CD1c-positive myeloid dendritic cell (primary cell): ENCODE measurements around the gene DYNC1I1.
A peak's percentile ranks its signal among the peaks of the same experiment; 100 is the strongest.
"Not testable (repeated sequence)": the region's sequence is repeated elsewhere in the genome, so short reads cannot be mapped to it uniquely, and the experiment has no call there.

Source experiments
- DNase-seq: peaks from one replicate; pipeline ENCODE4 v3.0.0-alpha.2; 2016; ENCODE audit errors: extremely low spot score

DYNC1I1 gene

DNA sequence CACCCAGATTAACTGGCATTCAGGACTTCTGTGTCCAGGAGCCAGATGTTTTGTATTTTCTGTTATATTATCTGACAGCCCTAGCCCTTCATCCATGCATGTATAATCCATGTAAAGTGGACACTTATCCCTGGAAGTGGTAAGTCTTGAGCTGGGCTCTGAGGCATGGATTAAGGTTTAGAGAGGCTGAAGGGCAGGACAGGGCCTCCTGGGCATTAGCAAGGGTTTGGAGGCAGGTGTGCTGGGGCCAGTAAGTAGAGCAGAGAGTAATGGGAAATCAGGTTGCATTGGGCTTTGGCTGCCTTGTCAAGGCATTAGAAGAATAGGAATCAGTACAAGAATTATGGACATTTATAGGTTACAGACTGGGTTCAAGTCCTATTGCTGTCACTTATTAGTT lies 138.0 kb downstream of the DYNC1I1 start:
- DNase-seq = no peak

DNA sequence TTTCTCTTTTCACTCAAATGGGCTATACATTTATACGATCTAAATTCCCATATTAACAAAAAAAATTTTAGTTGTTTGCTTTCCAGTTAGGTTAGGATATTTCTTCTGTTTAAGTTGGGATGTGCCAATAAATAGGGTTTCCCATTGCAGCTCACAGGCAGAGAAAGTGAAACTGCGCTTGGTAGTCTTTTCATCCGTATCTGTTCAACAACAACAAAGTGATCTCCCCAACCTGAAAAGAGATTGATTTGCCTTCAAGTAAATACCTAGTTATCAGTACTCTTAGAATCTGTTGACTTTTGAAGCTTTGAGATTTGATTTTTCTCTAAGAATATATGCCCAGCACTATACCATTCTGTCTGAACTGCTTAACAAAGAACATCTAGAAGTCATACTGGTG lies 143.4 kb downstream of the DYNC1I1 start:
- DNase-seq = no peak

DNA sequence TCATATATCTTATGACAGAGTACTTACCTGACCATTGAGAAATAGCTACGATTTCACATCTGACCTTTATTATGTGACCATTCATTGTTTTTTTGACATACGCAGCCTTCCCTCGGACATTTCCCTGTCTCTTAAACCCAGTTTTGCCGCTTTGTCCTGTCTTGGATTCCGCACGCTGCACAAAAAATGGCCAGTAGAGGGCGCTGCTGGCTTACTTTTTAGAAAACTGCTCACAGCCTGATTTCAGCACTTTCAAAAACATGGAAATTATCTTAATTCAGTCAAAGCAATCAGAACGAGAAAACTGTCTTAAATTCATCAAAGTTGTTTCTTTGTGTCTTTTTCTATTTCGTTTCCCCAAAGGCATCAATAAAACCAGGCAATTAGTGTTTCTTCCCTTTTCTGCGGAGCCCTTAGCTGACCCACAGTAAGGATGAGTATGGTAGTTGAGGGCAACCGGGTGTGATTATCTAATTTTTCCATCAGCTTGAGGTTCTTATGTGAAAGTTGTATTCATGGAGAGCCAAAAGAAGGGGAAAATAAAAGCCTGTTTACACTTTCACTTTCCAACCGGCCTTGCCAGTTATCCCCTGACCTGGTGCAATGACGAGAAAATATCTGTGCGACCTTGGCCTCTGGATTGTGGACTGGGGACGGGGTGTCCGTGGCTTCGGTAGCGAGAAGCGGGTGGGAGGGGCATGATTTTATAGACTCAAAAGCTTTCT lies 144.4 kb downstream of the DYNC1I1 start:
- DNase-seq = peak; percentile 82

DNA sequence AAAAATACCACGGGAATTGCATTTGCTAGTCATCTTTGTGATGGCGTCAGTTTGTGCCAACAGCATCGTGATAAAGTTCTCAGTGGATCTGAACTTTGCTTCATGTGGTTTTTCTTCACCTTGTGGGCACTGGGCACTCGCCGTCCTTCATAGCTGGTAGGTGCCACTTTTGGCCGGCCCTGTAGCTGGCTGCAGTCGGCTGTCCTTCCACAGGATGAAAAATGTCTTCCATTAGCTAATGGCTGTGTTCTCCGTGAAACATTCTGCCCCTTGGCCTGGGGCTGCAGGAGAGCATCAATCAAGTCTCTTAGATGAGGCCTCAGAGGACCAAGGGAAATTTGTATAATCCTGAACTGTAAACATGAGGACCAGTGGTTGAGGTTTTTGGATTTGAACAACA lies 145.3 kb downstream of the DYNC1I1 start:
- no peak for DNase-seq

DNA sequence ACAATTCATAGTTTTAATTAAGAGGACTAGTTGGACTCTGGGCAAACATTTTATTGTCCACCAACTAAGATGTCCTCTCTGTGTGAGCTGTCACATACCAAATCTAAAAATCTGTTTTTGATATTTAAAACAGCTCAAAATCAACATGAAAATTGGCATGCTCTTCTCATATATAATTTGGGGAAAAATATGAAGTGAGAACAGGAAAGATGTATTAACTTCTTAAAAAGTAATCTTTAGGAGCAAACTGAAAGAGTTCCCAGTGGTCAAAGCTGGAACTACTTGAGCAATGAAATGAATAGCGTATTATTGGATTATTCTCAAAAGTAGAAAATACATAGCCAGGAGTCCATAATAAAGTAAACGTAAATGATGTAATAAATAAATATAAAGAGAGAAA lies 147.2 kb downstream of the DYNC1I1 start:
- DNase-seq = no peak

DNA sequence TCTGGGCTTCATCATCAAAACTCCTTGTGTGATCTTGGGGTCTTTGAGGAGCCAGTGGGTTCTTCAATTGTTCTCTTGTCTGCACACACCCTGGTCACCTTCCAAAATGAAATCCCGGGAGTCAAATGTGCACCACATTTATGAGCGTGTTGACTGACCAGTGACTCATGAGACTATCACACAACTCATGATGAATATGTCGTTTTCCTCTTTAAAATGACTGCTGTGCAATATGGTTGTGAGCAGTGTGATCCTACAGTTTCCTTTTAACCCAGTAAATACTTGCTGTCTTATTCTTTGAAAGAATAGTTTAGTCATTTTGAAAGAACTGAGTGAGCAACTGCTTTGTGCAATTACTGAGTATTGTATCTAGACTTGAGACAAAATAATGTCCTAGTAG lies 149.2 kb downstream of the DYNC1I1 start:
- DNase-seq = no peak

DNA sequence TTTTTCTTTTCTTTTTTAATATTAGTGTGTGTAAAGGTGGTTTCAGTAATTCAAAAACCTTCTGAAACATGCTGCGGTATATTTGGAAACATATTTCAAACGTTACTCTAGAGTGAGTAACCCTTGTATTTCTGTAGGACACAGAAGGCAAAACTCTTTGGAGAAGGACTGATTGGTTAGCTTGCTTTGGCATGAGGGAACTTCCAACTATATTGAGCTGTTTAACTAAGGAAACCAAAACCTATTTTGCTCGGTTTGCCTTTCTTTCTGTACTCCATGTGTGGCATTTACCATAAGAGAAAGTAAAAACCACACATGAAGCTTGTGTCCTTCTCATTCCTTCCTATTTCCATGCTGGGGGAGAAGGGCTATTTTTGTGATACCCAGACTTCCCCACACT lies 149.8 kb downstream of the DYNC1I1 start:
- no peak for DNase-seq

DNA sequence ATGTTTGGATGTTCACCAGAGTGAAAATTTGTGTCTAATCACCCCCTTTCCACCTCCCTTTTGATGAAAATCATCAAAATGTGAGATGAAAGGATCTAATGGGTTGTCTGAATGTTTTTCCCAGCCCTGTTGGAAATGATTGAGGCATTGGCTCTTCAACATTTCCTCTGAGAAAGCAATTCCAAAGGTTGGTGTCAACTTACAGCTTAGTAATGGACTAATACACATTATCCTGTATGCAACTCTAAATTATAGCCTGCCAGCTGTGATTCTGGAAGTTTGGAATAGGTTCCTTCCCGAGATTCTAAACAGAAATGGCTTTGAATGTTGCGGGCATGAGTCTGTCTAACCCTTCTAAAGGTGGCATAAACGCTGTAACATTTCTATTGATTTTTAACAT lies 152.9 kb downstream of the DYNC1I1 start:
- DNase-seq = no peak

DNA sequence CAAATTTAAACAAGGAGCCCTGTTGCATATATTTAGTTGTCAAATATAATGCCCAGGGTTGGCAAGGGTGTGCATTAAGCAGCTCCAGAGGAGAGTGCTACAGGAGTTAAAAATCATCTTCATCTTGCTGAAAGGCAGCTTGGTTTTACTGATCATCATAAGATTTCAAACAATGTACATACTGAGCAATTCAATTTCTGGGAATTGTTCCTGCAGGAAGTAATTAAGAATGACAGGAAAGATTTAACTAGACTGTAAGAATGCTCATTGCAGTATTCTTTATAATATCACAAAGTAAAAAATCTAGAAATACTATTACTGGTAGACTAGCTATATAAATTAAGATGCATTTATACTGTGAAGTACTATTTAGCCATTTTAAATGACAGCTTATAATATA lies 153.6 kb downstream of the DYNC1I1 start:
- no peak for DNase-seq

DNA sequence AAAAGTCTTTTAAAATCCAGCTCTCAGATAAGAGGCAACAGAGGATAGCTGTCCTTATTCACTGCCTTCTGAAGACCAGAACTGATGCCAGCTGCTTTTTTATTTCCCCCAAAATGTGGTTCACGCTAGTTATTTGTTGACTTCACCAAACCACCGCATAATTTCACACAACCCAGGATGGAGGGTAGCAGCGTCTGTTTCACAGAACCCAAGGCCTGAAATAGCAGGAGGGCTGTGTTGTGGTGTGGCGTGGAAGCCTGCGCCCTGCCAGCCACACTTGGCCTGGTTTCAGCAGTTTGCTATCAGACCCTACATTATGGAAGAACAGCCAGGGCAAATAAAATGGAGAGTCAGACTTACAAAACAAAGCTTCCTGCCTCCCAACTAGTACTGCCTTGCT lies 155.4 kb downstream of the DYNC1I1 start:
- no peak for DNase-seq

DNA sequence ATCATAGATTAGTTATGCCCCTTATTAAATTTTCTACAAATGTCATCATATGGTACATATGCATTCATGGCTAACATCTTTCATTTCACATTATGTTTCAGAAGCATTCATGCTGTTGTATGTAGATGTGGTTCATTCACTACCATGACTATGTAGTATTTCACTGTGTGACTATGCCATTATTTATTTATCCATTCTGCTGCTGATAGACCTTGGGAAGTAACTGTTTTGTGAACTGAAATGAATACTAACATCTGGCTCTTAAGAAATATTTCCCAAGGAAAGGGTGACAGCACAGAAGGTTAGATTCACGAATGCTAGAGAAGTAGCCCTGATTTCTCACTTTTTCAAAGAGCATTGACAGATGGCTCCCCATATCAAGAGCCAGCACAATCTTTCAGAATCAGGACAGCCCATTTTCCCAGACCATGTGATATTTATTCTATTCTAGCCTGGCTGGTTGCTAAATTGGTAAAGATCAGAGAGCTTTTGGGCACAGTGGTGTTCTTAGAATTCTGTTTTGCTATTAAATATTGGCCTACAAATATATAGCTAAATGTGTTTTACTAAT lies 157.4 kb downstream of the DYNC1I1 start:
- DNase-seq = no peak

DNA sequence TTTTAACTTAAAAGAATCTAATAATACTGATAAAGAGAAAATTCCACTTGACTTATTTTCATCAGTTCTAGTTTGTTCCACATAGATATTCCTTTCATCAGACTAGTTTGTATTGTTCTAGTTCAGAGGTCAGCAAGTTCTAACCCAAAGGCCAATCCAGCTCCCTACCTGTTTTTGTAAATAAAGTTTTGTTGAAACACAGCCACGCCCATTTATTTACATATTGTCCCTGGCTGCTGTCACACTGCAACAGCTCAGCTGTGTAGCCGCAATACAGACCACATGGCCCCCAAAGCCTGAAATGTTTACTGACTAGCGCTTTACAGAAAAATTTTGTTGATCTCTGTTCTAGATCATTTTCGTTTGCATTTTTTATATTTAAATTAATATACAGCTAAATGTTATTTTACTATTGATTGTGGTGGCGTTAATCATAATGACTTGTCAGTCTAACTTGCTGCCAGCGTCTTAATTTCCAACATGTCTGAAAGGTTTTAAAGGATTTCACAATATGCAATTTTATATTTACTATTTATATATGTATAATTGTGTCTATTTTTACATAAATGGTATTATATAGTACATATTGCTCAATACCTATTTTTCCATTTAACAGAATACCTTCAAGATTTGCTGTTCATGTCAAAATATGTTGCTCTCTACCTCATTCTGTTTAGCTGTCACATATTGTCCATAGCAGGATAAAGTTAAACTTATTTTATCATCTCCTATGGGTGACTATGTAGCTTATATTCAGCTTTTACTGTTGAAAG lies 159.3 kb downstream of the DYNC1I1 start:
- DNase-seq = no peak

DNA sequence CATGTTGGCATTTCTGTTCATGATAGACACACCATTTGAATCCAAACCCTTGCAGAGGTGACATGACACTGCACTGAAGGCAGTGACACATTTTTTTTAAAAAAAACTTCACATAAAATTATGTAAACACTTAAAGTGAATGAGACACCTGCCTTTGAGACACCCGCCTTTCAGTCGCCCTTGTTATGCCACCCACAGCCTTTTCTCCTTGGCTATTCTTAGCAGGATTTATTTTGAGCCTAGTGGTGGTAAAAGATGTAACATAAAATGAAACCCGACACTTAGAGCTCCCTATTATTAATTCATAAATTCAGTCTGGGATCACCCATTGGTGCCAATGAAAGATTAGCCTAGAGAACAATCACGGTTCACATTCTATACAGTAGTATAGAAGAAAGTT lies 161.3 kb downstream of the DYNC1I1 start:
- DNase-seq = no peak

DNA sequence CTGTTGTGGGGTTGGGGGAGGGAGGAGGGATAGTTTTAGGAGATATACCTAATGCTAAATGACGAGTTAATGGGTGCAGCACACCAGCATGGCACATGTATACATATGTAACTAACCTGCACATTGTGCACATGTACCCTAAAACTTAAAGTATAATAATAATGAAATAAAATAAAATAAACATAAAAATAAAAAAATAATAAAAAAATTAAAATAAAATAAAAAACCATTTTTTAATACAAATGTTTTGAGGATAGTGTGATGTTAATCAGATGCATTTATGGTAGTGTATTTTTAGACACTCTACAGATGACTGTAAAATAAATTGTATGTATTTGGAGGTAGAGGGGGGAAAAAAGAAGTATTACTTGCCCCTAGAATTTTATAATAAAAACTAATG lies 172.5 kb downstream of the DYNC1I1 start:
- not testable (repeated sequence) for DNase-seq

DNA sequence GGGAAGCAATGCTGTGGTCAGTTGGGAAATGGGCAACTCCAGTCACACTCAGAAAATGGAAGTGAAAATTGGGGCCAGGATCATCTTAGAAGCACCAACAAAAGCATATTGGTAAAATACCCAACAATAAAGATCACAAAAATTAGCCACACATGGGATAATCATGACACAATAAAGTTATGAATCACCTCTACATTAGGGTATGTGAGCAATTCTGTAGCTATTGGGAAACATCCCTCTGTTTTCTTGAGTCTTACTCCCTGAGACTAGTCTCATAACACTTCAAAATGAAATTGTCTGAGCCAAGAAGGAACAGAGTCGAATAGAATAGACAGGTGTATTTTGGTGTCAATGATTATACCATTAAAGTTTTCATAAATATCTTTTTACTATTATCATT lies 178.3 kb downstream of the DYNC1I1 start:
- no peak for DNase-seq

DNA sequence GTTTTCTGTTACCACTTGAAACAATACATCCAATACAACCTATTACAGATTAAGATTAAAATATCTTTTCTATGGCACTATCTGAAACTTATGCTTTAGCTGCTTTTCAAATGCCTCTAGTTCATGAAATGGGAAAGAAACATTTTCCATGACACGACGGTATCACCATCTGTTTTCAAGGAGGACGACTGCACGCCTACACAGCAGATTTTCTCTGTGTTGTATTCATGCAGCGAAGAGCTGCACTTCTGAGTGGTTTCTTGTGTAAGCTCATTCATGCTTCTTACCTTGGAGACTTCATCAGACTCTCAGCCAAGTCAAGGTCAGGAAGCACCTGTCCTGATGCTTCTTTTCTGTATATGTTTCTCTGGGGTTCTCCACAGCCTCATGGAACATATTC lies 179.2 kb downstream of the DYNC1I1 start:
- DNase-seq = no peak

DNA sequence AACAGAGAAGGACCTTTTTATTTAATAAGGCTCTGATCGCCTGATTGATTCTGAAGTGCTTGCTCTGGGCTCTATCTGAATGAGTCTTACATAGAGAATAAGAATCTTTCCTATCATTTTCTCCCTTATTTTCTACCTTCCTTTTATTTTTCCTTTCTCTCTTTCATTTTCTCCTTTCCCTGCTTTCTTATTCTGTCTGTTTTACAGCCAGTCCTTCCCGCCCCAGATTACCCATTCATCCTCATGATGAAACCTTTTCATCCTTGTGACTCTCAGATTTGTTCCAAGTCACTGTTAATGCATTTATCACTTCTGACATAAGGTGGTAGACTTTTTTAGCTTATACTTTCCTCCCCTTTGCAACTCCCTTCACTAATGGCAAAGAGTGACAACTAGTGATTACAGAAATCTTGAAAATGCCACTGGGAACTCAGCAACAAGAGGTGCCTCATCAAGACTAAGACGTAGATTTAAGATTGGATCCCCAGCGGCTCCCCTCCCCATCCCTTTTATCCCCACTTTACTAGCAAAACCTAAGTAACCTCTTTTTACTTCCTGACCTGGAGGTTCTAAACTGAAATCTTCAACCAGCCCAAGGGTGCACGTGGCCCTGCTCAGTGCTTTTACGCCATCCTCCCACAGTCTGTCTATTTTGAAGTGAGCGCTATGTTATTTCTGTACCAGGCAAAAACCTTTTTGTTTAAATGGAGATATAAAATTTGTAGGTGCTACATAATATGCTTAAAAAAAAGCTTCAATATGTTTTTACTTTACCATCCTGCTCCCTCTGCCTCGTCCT lies 179.8 kb downstream of the DYNC1I1 start:
- no peak for DNase-seq

DNA sequence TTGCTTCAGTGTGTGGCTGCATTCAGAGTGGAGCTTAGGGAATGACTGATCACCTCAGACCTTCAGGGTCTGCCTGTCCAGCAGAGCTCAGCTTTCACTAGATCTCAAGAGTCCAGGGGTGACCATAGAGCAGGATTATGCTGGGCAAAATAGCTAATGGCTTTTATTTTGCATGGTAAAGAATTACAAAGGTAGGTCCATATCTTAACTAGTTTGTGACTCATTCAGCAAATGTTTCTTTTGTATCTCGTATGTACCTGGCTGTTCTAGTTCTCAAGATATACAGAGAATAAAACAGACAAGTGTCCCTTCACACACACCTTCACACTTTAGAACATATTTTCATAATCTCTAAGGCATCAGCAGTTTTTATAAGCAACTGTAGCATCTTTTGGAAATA lies 180.5 kb downstream of the DYNC1I1 start:
- no peak for DNase-seq

DNA sequence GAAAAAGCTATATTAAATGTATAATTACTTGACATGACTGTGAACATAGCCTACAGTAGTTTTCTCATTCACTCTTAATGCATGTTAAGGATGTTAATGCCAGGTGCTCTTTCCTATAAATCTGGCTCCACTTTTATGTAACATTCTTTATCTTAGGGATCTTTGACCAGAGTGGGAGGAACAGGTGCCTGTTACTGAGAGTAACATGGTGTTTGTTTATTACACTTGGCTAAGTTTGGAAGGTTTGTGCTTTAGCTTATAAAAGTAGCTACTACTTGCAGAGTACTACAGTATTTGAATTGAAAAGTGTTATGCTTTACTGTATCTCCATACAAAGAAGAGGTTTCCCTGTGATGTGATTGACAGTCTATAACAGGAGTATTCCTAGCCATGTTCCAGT lies 183.4 kb downstream of the DYNC1I1 start:
- no peak for DNase-seq

DNA sequence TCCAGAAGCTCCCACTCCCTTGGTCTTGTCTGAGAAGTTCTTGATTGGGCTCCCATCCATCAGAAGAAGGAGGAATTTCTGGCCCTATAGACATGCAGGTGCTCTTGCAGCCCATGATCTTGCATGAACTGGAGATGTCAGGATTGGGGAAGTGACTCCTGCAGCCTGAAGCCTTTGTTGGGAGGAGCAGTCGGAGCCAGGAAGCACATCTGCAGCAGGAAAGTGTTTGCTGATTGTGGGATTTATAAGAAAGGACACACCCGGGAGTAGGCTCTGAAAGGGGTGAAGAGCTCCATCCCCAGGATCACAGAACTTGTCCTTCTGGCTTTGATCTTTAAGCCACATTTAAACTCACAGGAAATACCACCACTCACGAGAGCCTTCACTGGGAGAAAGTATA lies 185.2 kb downstream of the DYNC1I1 start:
- DNase-seq = no peak

DNA sequence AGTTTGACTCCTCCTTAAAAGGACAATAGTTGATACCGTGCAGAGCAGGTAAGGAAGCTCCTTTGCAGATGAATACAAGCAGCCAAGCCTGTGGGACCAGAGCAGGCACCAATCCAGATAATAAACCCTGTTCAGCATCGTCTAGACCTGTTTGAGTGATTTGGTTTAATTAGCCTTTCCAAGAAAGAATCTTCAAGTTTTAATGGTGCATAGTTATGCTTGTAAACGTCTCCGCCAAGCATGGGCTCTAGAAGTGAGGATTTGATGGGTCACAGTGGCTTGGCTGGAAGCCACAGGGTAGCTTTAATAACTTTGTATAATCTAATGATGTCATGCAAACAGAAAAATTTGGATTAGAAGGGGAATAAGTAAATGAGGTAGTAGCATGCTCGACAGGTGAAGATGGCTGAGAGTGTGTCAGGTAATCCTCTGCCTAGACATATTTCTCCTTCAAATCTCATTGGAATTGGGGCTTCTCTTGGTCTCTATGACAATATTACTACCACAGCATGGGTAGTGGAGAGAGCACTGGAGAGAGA lies 188.4 kb downstream of the DYNC1I1 start:
- DNase-seq = no peak

DNA sequence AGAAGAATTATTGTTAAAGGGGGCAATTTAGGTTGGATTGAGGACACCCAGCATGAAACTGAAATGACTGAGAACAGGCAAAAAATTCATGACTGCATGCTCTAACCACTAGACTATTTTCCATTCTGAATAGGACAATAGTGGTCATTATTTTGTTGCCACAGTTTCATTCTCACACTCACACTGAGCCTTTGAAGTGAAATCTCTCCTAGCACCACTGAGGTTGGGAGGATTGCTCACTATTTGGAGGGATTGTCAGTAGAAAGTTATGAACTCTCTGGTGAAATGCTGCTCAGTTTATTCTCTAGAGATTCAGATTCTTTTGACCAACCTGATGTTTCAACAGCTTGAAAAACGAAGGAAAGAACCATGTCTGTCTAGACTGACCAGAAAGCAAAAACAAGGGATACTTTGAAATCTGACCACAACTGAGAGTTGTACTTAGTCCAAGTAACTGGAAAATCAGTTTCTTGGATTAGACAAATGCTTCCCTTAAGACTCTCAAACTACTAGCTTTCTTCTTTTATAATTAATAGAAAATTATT lies 191.2 kb downstream of the DYNC1I1 start:
- no peak for DNase-seq
